GM20000 (cell line): ENCODE results near the gene SH3RF3.

Experiments used
- DNase-seq: peaks from one replicate; pipeline ENCODE4 v3.0.0; 2012; ENCODE audit warnings: low spot score
- TF ChIP-seq, protein P1 (sequence below): IDR thresholded peaks from 2 replicates; pipeline ENCODE4 v1.5.1; 2012; ENCODE audit warnings: mild to moderate bottlenecking, control low read depth; ENCODE audit errors: extremely low read depth, missing control alignments

The SH3RF3 gene

GRCh38 chr2:109497911-109498870 is 369.2 kb downstream of the SH3RF3 start:
- DNase-seq, result no peak

DNA sequence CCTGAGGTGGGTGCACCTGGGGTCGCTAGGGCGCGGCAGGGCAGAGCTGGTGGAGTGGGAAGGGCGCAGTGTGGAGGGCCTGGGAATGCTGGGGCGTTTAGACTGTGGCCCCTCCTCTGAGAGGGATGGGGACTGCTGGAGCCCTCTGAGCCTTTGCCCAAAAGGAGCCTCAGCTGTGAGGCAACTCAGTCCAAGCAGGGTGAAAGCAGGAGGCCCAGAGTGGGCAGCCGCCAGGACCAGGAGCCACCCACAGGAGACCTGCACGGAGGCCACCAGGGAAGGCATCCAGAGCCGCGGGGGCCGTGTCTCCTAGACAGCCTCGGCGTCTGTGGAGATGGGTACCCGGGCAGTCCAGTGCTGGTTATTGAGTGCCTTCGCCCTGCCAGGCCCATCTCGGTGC is 369.9 kb downstream of the SH3RF3 start:
- DNase-seq, result no peak
- TF ChIP-seq, protein P1, sequence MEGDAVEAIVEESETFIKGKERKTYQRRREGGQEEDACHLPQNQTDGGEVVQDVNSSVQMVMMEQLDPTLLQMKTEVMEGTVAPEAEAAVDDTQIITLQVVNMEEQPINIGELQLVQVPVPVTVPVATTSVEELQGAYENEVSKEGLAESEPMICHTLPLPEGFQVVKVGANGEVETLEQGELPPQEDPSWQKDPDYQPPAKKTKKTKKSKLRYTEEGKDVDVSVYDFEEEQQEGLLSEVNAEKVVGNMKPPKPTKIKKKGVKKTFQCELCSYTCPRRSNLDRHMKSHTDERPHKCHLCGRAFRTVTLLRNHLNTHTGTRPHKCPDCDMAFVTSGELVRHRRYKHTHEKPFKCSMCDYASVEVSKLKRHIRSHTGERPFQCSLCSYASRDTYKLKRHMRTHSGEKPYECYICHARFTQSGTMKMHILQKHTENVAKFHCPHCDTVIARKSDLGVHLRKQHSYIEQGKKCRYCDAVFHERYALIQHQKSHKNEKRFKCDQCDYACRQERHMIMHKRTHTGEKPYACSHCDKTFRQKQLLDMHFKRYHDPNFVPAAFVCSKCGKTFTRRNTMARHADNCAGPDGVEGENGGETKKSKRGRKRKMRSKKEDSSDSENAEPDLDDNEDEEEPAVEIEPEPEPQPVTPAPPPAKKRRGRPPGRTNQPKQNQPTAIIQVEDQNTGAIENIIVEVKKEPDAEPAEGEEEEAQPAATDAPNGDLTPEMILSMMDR, result no peak

More at GRCh38 chr2:109497911-109498870, 369.2 kb downstream of the SH3RF3 start:
- TF ChIP-seq, protein P1, result no peak

GRCh38 chr2:109499566-109499965 is 370.6 kb downstream of the SH3RF3 start:
- DNase-seq, result no peak
- TF ChIP-seq, protein P1, result no peak

GRCh38 chr2:109500910-109501309 is 371.9 kb downstream of the SH3RF3 start:
- TF ChIP-seq, protein P1, result no peak
- no peak for DNase-seq

GRCh38 chr2:109501461-109501860 is 372.5 kb downstream of the SH3RF3 start:
- DNase-seq, result no peak
- TF ChIP-seq, protein P1, result no peak

DNA sequence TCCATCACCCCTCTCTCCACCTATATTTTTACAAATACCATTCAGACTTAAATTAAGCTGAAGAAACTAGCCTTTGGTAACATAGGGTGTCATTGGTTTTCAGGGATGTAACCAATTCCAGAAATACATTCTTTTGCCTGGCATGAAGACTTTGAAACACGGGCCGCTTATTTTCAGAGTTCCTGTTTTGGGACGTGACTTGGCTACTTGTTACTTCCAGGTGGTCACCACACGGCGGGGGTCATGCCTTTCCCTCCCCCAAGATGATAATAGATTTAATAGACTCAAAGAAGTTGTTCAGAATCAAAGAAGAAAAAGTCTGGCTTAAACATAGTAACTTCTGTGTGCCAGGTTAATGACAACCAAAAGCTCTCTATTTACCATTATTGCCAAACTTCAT is 374.2 kb downstream of the SH3RF3 start:
- no peak for DNase-seq
- TF ChIP-seq, protein P1, result no peak

DNA sequence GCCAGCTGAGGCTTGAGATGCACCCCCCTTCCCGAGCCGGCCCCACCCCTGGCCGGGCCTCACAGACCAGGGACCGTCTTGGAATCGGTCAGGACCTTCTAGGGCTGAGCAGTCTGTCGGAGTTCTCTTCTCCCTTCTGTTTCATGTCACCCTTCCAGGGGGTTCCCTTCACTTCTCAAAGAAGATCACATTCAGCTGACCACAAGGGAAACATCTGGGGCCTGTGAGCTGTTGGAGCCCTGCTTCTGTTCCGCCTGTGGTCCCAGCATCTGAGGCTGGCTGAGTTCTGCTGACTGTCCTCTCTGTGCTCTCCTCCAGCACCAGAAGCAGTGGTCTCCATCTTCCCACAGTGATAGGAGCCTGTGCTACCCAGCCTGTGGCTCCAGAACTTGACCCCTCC is 378.2 kb downstream of the SH3RF3 start:
- DNase-seq, result no peak
- TF ChIP-seq, protein P1, result no peak
